ENCODE data around the gene RAP1GAP2.
"Not testable (repeated sequence)": the region's sequence is repeated elsewhere in the genome, so short reads cannot be mapped to it uniquely, and the experiment has no call there.

The RAP1GAP2 gene

DNA sequence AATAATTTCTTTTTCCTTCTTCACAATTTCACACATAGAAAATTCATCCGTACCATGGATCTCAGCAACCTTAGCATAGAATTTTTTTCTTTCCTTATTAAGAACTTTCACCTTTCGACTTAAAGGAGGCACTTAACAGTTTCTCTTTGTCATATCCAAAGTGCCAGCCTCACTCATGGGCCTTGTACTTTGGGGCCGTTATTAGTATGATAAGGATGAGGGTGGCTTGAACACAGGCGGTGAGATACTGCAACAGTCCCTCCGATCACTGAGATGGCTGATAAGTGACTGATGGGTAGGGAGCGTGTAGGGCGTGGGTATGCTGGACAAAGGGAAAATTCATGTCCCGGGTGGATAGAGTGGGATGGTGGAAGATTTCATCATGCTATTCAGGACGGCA, 181.9 kb downstream of the RAP1GAP2 start:
- no peak for DNase-seq

GRCh38 chr17:2978991-2979390, 182.8 kb downstream of the RAP1GAP2 start:
- DNase-seq = no peak

- no peak for DNase-seq
Measured at GRCh38 chr17:2980211-2980903, 184.1 kb downstream of the RAP1GAP2 start.

- DNase-seq = no peak
Measured at GRCh38 chr17:2980904-2981246, 184.6 kb downstream of the RAP1GAP2 start.

GRCh38 chr17:2981325-2981724, 185.1 kb downstream of the RAP1GAP2 start:
- DNase-seq = no peak

DNA sequence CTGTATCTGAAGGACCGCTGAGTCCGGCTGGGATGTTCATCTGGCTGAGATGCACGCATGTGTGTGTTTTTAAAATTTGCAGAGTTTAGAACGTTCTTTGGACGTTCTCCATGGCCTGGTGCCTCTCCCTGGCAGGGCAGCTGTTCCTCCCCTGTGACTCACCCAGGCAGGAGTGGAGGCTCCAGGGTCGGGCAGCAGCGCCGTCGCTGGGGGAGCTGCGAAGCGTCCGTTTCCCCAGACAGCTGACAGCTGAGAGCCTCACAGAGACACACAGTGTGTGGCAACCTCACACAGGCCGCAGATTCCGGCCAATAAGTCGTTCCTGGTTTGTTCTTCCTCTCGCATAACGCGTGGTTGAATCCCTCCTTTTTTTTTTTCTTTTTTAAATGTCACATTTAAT, 186.6 kb downstream of the RAP1GAP2 start:
- no peak for DNase-seq

DNA sequence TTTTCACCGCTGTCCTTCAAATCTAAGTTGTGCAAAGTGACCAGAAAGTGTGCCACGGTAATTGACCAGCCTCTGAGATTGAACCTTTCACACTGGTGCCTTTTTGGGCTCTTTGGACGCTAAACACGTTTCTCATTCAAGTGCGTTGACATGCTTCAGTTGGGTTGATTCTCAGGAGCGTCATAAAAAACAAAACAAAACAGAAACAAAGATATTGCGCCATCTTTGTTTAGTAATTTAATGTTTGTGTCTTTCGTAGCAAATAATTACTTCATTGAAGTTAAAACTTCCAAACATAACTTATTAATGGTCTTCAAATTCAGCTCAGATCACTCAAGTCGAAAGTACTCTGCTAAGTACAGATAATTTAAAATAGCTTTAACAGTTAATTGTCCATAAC, 187.0 kb downstream of the RAP1GAP2 start:
- no peak for DNase-seq

DNA sequence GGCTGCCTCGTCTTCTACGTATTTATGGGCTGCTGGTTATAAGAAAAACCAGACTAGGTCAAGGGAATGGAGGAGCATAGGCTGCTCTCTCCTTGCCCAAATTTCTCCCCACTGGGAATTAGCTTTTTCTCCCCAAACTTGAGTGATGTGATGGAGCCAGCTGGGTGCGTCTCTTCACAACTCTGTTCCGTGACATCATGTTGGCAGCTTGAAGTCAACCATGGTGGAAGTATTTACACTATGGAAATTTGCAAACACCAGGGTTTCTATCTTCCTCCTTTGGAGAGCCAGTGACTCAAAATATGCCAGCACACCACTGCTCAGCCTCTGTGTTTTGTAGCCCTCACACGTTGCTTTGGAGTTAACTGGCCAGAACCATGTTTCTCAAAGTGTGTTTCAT, 189.1 kb downstream of the RAP1GAP2 start:
- DNase-seq = no peak

DNA sequence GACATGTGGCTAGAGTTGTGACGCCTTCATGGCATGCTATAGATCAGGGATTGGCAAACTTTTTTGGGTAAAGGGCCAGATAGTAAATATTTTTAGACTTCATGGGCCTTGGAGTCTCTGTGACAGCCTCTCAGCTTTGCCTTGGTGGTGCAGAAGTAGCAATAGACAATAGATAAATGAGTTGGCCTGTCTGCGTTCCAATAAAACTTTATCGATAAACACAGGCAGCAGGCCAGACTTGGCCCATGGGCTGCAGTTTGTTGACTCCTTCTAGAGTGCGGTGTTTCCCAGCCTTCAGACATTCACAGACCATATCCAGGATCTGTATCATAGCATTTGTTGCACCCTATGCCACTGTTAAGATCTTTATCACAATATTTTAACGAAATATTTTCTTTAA, 190.7 kb downstream of the RAP1GAP2 start:
- DNase-seq = no peak

GRCh38 chr17:2989396-2989795, 193.2 kb downstream of the RAP1GAP2 start:
- DNase-seq = not testable (repeated sequence)

DNA sequence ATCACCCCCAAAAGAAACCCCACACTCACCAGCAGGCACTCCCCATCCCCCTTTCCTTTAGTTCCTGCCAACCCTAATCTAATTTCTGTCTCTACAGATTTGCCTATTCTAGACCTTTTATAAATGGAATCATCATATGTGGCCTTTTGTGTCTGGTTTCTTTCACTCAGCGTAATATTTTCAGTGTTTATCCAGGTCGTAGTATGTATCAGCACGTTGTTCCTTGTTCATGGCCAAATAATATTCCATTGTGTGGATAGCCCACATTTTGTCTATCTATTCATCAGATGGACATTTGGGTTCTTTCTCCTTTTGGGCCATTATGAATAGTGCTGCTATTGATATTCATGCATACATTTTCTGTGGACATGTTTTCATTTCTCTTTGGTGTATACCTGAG, 193.6 kb downstream of the RAP1GAP2 start:
- no peak for DNase-seq

DNA sequence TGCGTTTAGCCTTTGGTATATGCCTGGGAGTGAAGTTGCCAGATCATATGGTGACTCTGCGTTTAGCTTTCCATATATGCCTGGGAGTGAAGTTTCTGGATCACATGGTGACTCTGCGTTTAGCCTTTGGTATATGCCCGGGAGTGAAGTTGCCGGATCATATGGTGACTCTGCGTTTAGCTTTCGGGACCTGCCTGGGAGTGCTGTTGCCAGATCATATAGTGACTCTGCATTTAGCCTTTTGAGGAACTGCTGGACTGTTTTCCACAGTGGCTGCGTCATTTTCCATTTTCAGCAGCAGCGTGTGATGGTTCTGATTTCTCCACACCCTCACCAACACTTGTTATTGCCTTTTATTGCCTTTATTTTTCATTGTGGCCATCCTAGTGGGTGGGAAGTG, 194.2 kb downstream of the RAP1GAP2 start:
- DNase-seq = no peak

- DNase-seq = not testable (repeated sequence)
Measured at GRCh38 chr17:2991396-2992180, 195.3 kb downstream of the RAP1GAP2 start.

GRCh38 chr17:2994441-2994840, 198.2 kb downstream of the RAP1GAP2 start:
- DNase-seq = no peak

GRCh38 chr17:2995377-2995776, 199.1 kb downstream of the RAP1GAP2 start:
- no peak for DNase-seq

GRCh38 chr17:2995886-2996809, 199.9 kb downstream of the RAP1GAP2 start:
- no peak for DNase-seq

DNA sequence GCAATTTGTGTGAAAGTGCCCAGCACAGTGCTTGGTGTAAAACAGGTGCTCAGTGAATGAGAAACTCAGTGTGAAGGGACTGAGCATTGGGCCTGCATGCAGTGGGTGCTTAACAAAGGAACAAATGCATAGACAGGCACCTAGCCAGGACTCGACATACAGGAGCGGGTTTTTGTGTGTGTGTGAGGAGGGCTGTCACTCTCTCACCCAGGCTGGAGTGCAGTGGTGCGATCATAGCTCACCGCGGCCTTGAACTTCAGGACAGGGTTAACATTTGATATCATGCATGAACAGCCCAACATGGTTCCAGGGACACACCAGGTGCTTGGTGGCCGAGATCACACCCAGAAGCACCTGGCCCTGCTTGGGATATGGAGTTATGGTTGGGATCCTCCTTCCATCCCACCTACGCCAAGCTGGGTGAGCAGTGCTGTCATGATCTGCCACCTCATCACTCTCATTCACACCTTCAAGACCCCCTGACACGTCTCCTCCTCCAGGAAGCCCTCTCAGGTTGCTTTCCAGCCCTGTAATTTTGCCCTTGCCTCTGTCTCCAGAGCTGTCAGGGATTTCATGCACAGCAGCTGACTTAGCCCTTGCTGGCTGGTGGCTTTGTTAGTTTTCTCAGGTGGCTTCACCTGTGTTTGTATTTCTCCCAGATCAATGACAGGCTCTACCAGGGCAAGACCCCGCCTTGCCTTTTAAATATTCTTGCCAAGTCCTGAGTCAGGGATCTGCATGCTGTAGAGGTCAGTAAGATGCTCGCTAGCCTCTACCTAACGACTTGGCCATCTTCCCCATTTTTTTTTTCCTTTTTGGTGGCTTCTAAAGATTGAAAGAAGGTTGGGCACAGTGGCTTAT, 200.8 kb downstream of the RAP1GAP2 start:
- no peak for DNase-seq

GRCh38 chr17:2998469-2998901, 202.2 kb downstream of the RAP1GAP2 start:
- DNase-seq = not testable (repeated sequence)

- DNase-seq = no peak
Measured at GRCh38 chr17:3002538-3003295, 206.5 kb downstream of the RAP1GAP2 start.

DNA sequence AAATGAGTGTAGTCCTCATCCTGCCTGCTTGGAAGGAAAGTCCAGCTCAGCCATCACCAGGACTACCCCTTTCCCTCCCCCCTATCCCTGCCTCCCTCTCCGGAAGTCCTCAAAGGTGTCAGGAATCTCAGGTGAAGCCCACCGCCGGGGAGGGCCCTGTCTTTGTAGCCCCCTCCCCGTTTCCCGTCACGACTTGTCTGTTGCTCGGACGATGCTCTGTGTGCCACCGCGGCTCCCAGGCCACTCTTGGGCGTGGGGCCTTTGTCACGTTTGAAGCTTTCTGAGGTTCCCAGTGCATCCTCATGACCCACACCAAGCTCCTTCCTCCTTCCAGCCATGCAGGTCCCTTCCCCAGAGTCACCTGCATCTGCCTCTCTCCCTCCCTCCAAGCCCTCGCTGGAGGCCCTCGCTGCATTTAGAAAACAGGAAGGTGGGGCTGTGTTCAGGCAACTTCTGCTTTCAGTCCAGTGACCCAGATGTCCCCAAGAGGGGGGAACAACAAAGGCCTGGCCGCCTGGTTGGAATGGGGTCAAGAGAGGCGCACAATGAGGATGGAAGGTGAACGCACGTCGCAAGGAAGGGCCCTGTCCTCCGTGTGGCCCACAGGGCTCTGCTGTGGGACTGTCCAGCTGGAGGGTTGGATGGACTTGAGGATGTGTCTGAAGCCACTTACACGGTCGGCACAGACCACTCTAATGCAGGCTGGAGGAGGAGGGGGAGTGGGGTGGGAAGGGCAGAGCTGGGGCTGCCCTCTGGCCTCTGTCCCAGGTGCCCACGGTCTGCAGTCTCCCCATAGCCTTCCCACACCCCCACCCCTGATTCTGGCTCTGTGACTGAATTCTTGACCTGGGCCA, 207.3 kb downstream of the RAP1GAP2 start:
- DNase-seq = no peak

All from activated naive CD4-positive, alpha-beta T cell treated with anti-CD3 and anti-CD28 coated beads, Interleukin-2, amount 50 U/mL, for 16 hours (primary cell).